ENCODE results near the gene LPP.

The LPP gene

DNA sequence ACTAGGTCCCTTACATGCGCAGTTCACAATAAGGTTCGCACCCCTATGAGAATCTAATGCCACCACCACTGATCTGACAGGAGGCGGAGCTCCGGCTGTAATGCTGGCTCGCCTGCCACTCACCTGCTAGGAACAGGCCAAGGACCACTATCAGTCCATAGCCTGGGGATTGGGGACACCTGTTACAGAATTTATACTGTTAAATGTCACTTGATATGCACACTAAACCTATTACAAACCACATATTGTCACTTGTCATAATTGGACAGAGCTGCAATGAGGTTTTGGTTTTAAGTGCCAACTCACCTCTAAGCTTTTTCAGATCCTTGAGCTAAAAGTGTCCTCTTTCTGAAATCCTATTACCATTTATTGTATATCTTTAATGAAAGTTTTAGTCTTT is 509.9 kb downstream of the LPP start:
- no peaks in the 10 kb centered on the region for H3K36me3 ChIP-seq (replicated peaks)
- no peaks in the 10 kb centered on the region for H3K4me1 ChIP-seq
- no peak for DNase-seq (ENCODE audit: low spot score in 2 of 2)
- H3K4me3 ChIP-seq: no peak overlapping the region
- H3K9me3 ChIP-seq: no peaks in the 10 kb centered on the region
- in situ Hi-C loops (cut with MboI; ENCODE audit: low sequenced_read_pairs): no loop called here
- H3K27me3 ChIP-seq (ENCODE audit: low read depth): no peaks in the 10 kb centered on the region

DNA sequence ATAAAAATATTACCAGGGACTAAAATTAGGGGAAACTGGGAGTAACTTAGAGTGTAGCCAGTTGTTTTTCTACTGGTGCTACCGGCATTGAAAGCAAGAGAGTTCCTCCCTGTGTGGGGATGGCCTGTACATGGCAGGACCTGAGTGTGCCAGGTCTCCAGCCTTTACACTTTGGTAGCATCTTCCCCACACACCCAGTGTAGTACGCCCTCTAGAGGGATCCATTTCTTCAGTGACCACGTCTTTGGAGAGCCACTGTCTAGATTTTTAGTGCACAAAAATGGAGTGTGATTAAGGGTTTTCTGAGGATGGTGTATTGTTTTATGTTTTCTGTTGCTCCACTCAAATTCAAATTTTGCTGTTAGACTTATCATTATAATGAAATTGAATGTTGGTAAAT is 510.8 kb downstream of the LPP start:
- no peaks in the 10 kb centered on the region for H3K9me3 ChIP-seq
- H3K4me1 ChIP-seq: no peaks in the 10 kb centered on the region
- in situ Hi-C loops (cut with MboI; ENCODE audit: low sequenced_read_pairs): no loop called here
- H3K36me3 ChIP-seq (replicated peaks): no peaks in the 10 kb centered on the region
- H3K4me3 ChIP-seq: no peak overlapping the region
- DNase-seq (ENCODE audit: low spot score in 2 of 2): no peak
- H3K27me3 ChIP-seq (ENCODE audit: low read depth): no peaks in the 10 kb centered on the region

DNA sequence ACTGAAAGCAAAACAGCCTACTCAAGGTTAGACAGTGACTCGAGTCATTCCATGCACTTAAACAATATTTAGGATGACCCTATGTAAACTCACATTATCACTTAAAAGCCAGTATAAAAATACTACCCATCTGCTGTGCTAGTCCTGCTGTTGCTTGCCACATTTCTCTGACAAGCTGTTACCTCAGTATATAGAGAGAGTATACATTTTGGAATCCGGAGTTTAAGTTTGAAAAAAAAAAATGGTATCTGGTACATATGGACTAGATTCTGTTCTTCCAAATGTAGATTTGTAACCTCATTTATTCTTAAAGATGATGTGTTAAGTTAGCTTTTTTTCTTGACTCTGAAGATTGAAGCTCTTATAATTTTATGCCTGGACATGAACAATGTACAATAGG is 514.0 kb downstream of the LPP start:
- Histone ChIP-seq H3K4me3 (no peak overlapping the region), H3K27me3 (ENCODE audit: low read depth) (no peaks in the 10 kb centered on the region), H3K36me3 (replicated peaks) (no peaks in the 10 kb centered on the region), H3K4me1 (no peaks in the 10 kb centered on the region), H3K9me3 (no peaks in the 10 kb centered on the region)
- no peak for DNase-seq (ENCODE audit: low spot score in 2 of 2)
- in situ Hi-C loops (cut with MboI; ENCODE audit: low sequenced_read_pairs): no loop called here

GRCh38 chr3:188670446-188670845 is 516.5 kb downstream of the LPP start:
- H3K36me3 ChIP-seq (replicated peaks): no peaks in the 10 kb centered on the region
- no peaks in the 10 kb centered on the region for H3K27me3 ChIP-seq (ENCODE audit: low read depth)
- in situ Hi-C loops (cut with MboI; ENCODE audit: low sequenced_read_pairs): no loop called here
- H3K9me3 ChIP-seq: no peaks in the 10 kb centered on the region
- peaks cover 5% of the 10 kb centered on the region; the same call in 1 of the 2 replicates for H3K4me1 ChIP-seq
- no peak for DNase-seq (ENCODE audit: low spot score in 2 of 2)
- H3K4me3 ChIP-seq: no peak overlapping the region

- peaks cover 5% of the 10 kb centered on the region; the same call in 1 of the 2 replicates for H3K4me1 ChIP-seq
- H3K4me3 ChIP-seq: no peak overlapping the region
- in situ Hi-C loops (cut with MboI; ENCODE audit: low sequenced_read_pairs): no loop called here
- H3K27me3 ChIP-seq (ENCODE audit: low read depth): no peaks in the 10 kb centered on the region
- H3K36me3 ChIP-seq (replicated peaks): no peaks in the 10 kb centered on the region
- no peaks in the 10 kb centered on the region for H3K9me3 ChIP-seq
- DNase-seq (ENCODE audit: low spot score in 2 of 2): no peak
These were observed 518.0 kb downstream of the LPP start for GRCh38 chr3:188671971-188672370.

- Histone ChIP-seq H3K9me3 (no peaks in the 10 kb centered on the region), H3K36me3 (replicated peaks) (no peaks in the 10 kb centered on the region), H3K27me3 (ENCODE audit: low read depth) (no peaks in the 10 kb centered on the region), H3K4me3 (no peak overlapping the region), H3K4me1 (peaks cover 5% of the 10 kb centered on the region; the same call in 1 of the 2 replicates)
- in situ Hi-C loops (cut with MboI; ENCODE audit: low sequenced_read_pairs): no loop called here
- DNase-seq (ENCODE audit: low spot score in 2 of 2): no peak
These were observed 518.9 kb downstream of the LPP start for GRCh38 chr3:188672840-188673239.

DNA sequence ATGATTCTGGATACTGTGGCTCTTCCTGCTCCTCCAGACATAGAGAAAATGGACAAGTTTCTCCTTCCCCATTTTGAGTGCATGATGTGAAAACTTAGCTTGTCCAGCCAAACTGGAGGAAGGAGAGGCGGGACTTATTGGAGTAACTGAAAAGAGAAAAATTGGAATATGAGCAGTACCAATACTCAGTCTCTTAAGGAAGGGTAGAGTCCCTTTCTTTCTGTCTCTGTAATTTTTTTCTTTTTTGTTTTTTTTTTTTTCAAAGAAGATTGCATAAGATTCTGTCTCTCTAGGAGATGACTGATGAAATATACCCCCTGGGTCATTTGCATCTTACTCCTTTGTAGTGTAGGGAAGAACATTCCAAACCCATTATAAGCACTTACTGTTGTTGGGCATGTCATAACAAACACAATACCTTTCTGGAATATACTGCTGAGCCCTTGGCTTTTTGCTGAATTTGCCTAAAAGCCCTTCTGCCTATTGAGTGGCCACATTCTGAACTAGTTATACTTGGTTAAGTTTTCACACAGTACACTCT is 519.8 kb downstream of the LPP start:
- DNase-seq (ENCODE audit: low spot score in 2 of 2): peak in 1 of 2 experiments; percentile 45
- in situ Hi-C loops (cut with MboI; ENCODE audit: low sequenced_read_pairs): no loop called here
- no peaks in the 10 kb centered on the region for H3K27me3 ChIP-seq (ENCODE audit: low read depth)
- peaks cover 5% of the 10 kb centered on the region; the same call in 1 of the 2 replicates for H3K4me1 ChIP-seq
- H3K4me3 ChIP-seq: no peak overlapping the region
- H3K9me3 ChIP-seq: no peaks in the 10 kb centered on the region
- no peaks in the 10 kb centered on the region for H3K36me3 ChIP-seq (replicated peaks)

DNA sequence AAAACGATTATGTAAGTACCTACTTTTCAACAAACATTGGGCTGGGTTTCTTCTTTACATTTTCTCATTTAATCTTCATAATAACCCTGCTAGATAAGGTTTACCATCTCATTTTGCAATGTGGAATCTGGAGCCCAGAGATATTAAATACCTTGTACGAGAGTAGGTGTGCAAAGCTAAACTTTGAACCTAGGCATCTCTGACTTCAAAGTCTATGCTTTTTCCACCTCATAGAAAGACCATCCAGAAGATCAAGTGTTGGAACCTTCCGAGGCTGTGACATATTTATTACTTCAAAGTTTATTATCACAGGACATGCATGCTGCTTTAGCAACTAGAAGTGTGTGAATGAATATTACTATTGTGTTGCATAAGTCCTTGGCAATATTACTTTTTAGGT is 520.6 kb downstream of the LPP start:
- H3K27me3 ChIP-seq (ENCODE audit: low read depth): no peaks in the 10 kb centered on the region
- in situ Hi-C loops (cut with MboI; ENCODE audit: low sequenced_read_pairs): no loop called here
- no peak overlapping the region for H3K4me3 ChIP-seq
- no peaks in the 10 kb centered on the region for H3K9me3 ChIP-seq
- H3K36me3 ChIP-seq (replicated peaks): no peaks in the 10 kb centered on the region
- no peak for DNase-seq (ENCODE audit: low spot score in 2 of 2)
- peaks cover 12% of the 10 kb centered on the region for H3K4me1 ChIP-seq

GRCh38 chr3:188677344-188677743 is 523.4 kb downstream of the LPP start:
- no peaks in the 10 kb centered on the region for H3K27me3 ChIP-seq (ENCODE audit: low read depth)
- no peaks in the 10 kb centered on the region for H3K36me3 ChIP-seq (replicated peaks)
- H3K4me3 ChIP-seq: no peak overlapping the region
- in situ Hi-C loops (cut with MboI; ENCODE audit: low sequenced_read_pairs): no loop called here
- peaks cover 18% of the 10 kb centered on the region for H3K4me1 ChIP-seq
- H3K9me3 ChIP-seq: no peaks in the 10 kb centered on the region
- DNase-seq (ENCODE audit: low spot score in 2 of 2): no peak

DNA sequence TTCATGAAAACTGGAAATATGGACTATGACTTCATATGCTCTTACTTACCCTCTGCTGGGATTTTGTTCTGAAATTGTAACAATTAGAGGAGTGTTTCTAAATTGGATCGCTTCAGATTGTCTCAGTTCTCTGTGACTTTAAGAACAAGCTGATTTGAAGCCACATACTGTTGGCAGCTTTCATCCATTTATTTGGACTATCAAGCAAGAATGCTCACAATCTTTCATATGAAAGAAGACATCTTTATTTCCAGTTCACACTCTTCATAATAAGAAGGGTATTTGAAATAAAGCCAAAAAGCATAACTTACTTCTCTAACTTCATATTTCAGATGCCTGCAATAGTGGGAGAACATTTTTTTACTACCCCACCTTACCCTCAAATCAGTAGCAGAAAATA is 526.2 kb downstream of the LPP start:
- no peak for DNase-seq (ENCODE audit: low spot score in 2 of 2)
- Histone ChIP-seq H3K36me3 (replicated peaks) (no peaks in the 10 kb centered on the region), H3K4me3 (no peak overlapping the region), H3K4me1 (peaks cover 12% of the 10 kb centered on the region), H3K9me3 (no peaks in the 10 kb centered on the region), H3K27me3 (ENCODE audit: low read depth) (no peaks in the 10 kb centered on the region)
- in situ Hi-C loops (cut with MboI; ENCODE audit: low sequenced_read_pairs): no loop called here

DNA sequence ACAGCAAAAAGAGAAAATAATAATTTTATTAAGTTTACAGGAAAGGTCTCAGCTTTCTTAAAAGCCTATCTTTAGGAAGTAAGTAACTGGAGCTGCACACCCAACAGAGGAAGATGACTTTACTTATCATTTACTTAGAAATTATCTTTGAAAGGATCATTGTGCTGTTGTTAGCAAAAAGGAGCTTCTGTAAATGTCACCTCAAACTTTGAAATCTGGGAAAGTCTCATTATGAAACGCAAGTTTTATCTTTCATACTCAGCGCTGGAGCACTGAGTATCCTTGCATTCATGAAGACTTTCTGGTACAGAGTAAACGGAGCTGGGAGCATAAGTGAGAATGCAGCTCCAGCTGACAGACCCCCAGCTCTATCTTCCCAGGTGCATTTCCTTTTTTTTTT is 526.6 kb downstream of the LPP start:
- Histone ChIP-seq H3K4me1 (peaks cover 12% of the 10 kb centered on the region), H3K27me3 (ENCODE audit: low read depth) (no peaks in the 10 kb centered on the region), H3K4me3 (no peak overlapping the region), H3K9me3 (no peaks in the 10 kb centered on the region), H3K36me3 (replicated peaks) (no peaks in the 10 kb centered on the region)
- no peak for DNase-seq (ENCODE audit: low spot score in 2 of 2)
- in situ Hi-C loops (cut with MboI; ENCODE audit: low sequenced_read_pairs): no loop called here

DNA sequence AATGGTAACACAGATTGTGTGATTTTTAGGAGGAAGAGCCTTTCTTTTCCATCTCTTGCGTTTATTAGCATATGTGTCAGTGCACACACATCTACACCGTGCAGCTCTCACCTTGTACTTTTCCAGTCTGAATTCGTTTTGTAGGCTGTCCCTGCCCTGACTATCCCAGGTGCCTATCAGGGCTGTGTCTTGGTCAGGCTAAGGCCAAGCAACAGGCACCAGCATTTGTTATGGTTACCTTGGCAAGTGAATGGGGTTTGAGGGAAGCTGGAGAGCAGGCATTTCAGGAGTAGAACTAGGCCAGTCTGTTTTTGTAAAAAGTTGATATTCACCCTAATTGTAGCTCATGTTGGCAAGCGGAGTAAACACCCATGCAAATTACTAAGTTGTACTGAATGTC is 528.4 kb downstream of the LPP start:
- Histone ChIP-seq H3K4me3 (no peak overlapping the region), H3K4me1 (peaks cover 12% of the 10 kb centered on the region), H3K9me3 (no peaks in the 10 kb centered on the region), H3K27me3 (ENCODE audit: low read depth) (no peaks in the 10 kb centered on the region), H3K36me3 (replicated peaks) (no peaks in the 10 kb centered on the region)
- in situ Hi-C loops (cut with MboI; ENCODE audit: low sequenced_read_pairs): no loop called here
- DNase-seq (ENCODE audit: low spot score in 2 of 2): no peak

- in situ Hi-C loops (cut with MboI; ENCODE audit: low sequenced_read_pairs): no loop called here
- Histone ChIP-seq H3K4me3 (no peak overlapping the region), H3K9me3 (no peaks in the 10 kb centered on the region), H3K27me3 (ENCODE audit: low read depth) (no peaks in the 10 kb centered on the region), H3K4me1 (peaks cover 12% of the 10 kb centered on the region), H3K36me3 (replicated peaks) (no peaks in the 10 kb centered on the region)
- DNase-seq (ENCODE audit: low spot score in 2 of 2): no peak
These were observed 529.1 kb downstream of the LPP start for GRCh38 chr3:188683032-188683521.

DNA sequence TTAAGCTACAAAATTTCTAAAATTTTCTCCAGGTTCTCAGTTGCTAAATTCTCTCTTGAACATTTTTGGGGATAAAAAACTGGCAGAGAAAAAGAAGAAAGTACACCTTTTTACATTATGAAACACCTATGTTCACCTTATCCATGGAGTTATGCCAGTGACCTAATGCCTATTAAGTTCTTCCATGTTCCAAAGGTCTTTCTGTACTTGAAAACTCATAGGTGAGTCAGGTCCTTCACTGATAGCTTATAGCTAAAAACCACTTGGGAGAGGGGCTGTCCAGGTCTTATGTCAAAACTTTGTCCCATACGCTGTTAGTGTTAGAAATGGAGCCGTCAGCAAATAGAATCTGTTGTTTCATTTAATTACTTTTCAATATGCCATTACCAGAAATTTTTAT is 530.3 kb downstream of the LPP start:
- in situ Hi-C loops (cut with MboI; ENCODE audit: low sequenced_read_pairs): no loop called here
- no peak for DNase-seq (ENCODE audit: low spot score in 2 of 2)
- peaks cover 9% of the 10 kb centered on the region for H3K4me1 ChIP-seq
- H3K9me3 ChIP-seq: no peaks in the 10 kb centered on the region
- no peaks in the 10 kb centered on the region for H3K36me3 ChIP-seq (replicated peaks)
- no peaks in the 10 kb centered on the region for H3K27me3 ChIP-seq (ENCODE audit: low read depth)
- no peak overlapping the region for H3K4me3 ChIP-seq

DNA sequence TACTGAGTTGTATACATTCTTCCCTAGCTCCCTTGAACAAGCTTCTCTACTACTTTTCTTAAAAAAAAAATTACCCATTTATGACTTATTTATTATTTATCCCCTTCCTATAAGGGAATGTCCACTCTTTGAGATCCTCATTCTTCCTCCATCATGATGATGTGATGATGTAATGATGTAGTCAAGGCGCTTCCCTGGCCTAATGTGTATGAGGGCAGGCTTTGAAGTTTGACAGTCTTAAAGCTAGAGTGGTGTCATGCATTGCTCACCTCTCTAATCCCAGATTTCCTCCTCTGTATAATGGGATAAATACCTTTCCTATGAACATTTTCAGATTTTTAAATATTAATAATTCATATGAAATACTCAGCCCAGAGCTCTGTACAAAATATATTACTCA is 531.8 kb downstream of the LPP start:
- H3K9me3 ChIP-seq: no peaks in the 10 kb centered on the region
- no peaks in the 10 kb centered on the region for H3K27me3 ChIP-seq (ENCODE audit: low read depth)
- no peaks in the 10 kb centered on the region for H3K4me1 ChIP-seq
- no peak for DNase-seq (ENCODE audit: low spot score in 2 of 2)
- H3K4me3 ChIP-seq: no peak overlapping the region
- in situ Hi-C loops (cut with MboI; ENCODE audit: low sequenced_read_pairs): no loop called here
- H3K36me3 ChIP-seq (replicated peaks): no peaks in the 10 kb centered on the region

Data from HAP-1 (cell line).